ENCODE results near the gene PLA2G7.

PLA2G7 gene

DNA sequence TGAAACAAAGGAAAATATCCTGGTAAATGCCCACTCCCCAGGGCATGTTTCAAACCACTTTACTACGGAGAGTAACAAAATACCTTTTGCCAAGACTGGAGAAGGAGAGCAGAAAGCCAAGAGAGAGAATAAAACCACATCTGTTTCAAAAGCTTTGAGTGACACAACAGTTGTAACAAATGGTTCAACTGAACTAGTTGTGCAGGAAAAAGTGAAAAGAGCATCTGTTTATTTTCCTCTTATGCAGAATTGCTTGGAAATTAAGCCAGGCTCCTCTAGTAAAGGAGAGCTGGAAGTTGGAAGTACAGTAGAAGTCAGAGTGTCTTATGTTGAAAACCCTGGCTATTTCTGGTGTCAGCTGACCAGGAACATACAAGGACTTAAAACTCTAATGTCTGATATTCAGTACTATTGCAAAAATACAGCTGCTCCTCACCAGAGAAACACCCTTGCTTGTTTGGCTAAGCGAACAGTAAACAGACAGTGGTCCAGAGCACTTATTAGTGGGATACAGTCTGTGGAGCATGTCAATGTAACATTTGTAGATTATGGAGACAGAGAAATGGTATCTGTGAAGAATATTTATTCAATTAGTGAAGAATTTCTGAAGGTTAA, 44.9 kb downstream of the PLA2G7 start:
- Histone ChIP-seq H3K27me3 (ENCODE audit: insufficient read depth, low read depth) (no peaks in the 10 kb centered on the region), H3K36me3 (ENCODE audit: insufficient read depth) (no peaks in the 10 kb centered on the region), H3K9ac (no peak overlapping the region), H4K20me1 (ENCODE audit: insufficient read depth) (no peaks in the 10 kb centered on the region), H2AFZ (ENCODE audit: low read depth) (no peak overlapping the region), H3K4me2 (no peak overlapping the region), H3K4me1 (ENCODE audit: low read depth, poor library complexity, severe bottlenecking) (no peaks in the 10 kb centered on the region), H3K27ac (no peak overlapping the region), H3K79me2 (ENCODE audit: insufficient read depth, low read depth) (no peaks in the 10 kb centered on the region), H3K4me3 (IDR thresholded peaks at IDR 0.05; ENCODE audit: insufficient read depth, low read depth, low read length) (no peak overlapping the region)
- no peak for TF ChIP-seq CTCF (conservative IDR thresholded peaks at IDR 0.05; ENCODE audit: low read depth, low read length)

DNA sequence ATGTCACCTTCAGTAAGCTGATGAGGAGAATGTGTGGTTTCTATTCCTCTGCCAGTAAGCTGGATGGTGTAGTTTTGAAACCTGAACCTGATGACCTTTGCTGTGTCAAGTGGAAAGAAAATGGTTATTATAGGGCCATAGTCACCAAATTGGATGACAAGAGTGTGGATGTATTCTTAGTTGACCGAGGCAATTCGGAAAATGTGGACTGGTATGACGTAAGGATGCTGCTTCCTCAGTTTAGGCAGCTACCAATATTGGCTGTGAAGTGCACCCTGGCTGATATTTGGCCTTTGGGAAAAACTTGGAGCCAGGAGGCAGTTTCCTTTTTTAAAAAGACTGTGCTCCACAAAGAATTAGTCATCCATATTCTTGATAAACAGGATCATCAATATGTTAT, 45.5 kb downstream of the PLA2G7 start:
- Histone ChIP-seq H3K79me2 (ENCODE audit: insufficient read depth, low read depth) (no peaks in the 10 kb centered on the region), H3K4me1 (ENCODE audit: low read depth, poor library complexity, severe bottlenecking) (no peaks in the 10 kb centered on the region), H3K27me3 (ENCODE audit: insufficient read depth, low read depth) (no peaks in the 10 kb centered on the region), H4K20me1 (ENCODE audit: insufficient read depth) (no peaks in the 10 kb centered on the region), H3K36me3 (ENCODE audit: insufficient read depth) (no peaks in the 10 kb centered on the region), H3K4me2 (no peak overlapping the region), H2AFZ (ENCODE audit: low read depth) (no peak overlapping the region), H3K27ac (no peak overlapping the region), H3K9ac (no peak overlapping the region), H3K4me3 (IDR thresholded peaks at IDR 0.05; ENCODE audit: insufficient read depth, low read depth, low read length) (no peak overlapping the region)
- TF ChIP-seq CTCF (conservative IDR thresholded peaks at IDR 0.05; ENCODE audit: low read depth, low read length): no peak

DNA sequence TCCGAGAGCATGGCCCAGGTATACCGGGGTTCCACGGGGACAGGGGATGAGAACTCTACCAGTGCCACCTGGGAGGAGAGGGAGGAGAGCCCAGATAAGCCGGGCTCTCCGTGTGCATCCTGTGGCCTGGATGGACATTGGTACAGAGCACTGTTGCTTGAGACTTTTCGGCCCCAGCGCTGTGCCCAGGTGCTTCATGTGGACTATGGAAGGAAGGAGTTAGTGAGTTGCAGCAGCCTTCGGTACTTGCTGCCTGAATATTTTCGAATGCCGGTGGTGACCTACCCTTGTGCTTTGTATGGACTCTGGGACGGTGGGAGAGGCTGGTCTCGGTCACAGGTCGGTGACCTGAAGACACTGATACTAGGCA, 46.2 kb downstream of the PLA2G7 start:
- Histone ChIP-seq H3K27me3 (ENCODE audit: insufficient read depth, low read depth) (no peaks in the 10 kb centered on the region), H3K4me3 (IDR thresholded peaks at IDR 0.05; ENCODE audit: insufficient read depth, low read depth, low read length) (no peak overlapping the region), H2AFZ (ENCODE audit: low read depth) (no peak overlapping the region), H4K20me1 (ENCODE audit: insufficient read depth) (no peaks in the 10 kb centered on the region), H3K36me3 (ENCODE audit: insufficient read depth) (no peaks in the 10 kb centered on the region), H3K4me2 (no peak overlapping the region), H3K79me2 (ENCODE audit: insufficient read depth, low read depth) (no peaks in the 10 kb centered on the region), H3K9ac (no peak overlapping the region), H3K4me1 (ENCODE audit: low read depth, poor library complexity, severe bottlenecking) (no peaks in the 10 kb centered on the region), H3K27ac (no peak overlapping the region)
- TF ChIP-seq CTCF (conservative IDR thresholded peaks at IDR 0.05; ENCODE audit: low read depth, low read length): no peak

DNA sequence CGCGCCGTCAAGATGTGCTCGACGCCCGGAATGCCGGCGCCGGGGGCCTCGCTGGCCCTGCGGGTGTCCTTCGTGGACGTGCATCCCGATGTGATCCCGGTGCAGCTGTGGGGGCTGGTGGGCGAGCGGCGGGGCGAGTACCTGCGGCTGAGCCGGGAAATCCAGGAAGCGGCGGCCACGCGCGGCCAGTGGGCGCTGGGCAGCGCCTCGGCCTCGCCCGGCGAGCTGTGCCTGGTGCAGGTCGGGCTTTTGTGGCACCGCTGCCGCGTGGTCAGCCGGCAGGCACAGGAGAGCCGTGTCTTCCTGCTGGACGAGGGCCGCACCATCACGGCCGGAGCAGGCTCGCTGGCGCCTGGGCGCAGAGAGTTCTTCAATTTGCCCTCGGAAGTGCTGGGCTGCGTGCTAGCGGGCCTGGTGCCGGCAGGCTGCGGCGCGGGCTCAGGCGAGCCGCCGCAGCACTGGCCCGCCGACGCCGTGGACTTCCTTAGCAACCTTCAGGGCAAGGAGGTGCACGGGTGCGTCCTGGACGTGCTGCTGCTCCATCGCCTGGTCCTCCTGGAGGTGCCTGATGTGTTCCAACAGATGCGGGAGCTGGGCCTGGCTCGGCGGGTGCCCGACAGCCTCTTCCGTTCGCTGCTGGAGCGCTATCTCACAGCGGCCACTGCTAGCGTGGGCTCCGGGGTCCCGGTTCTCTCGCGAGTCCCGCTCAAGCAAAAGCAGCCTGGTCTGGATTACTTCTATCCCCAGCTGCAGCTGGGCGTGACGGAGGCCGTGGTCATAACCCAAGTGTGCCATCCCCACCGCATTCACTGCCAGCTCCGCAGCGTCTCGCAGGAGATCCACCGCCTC, 46.8 kb downstream of the PLA2G7 start:
- Histone ChIP-seq H3K36me3 (ENCODE audit: insufficient read depth) (no peaks in the 10 kb centered on the region), H2AFZ (ENCODE audit: low read depth) (no peak overlapping the region), H3K27me3 (ENCODE audit: insufficient read depth, low read depth) (no peaks in the 10 kb centered on the region), H3K27ac (no peak overlapping the region), H3K9ac (no peak overlapping the region), H3K4me2 (no peak overlapping the region), H3K4me3 (IDR thresholded peaks at IDR 0.05; ENCODE audit: insufficient read depth, low read depth, low read length) (no peak overlapping the region), H3K79me2 (ENCODE audit: insufficient read depth, low read depth) (no peaks in the 10 kb centered on the region), H3K4me1 (ENCODE audit: low read depth, poor library complexity, severe bottlenecking) (no peaks in the 10 kb centered on the region), H4K20me1 (ENCODE audit: insufficient read depth) (no peaks in the 10 kb centered on the region)
- no peak for TF ChIP-seq CTCF (conservative IDR thresholded peaks at IDR 0.05; ENCODE audit: low read depth, low read length)
